Smooth muscle cell (in vitro differentiated cells): ENCODE measurements around the gene TBX21. TPM values are rescaled to one million over a fixed set of nuclear protein-coding genes. Genes with fewer than 3 reads are reported as not detected.

Source experiments
- DNase-seq: peaks from one replicate; lab custom pipeline; 2025; ENCODE audit not compliant: unreplicated experiment; lab: John Stamatoyannopoulos, UW
- H2AFZ ChIP-seq: fragments of 200-600 bp; sonication (generic); 2 replicates; pipeline ENCODE4 v1.6.0; 2016; ENCODE audit warnings: antibody characterized with exemption, low read depth, mild to moderate bottlenecking
- H3F3A ChIP-seq: fragments of 200-600 bp; sonication (generic); 2 replicates; pipeline ENCODE4 v1.6.0; 2017; ENCODE audit warnings: antibody characterized with exemption, low read depth
- H3K27ac ChIP-seq: fragments of 200-600 bp; sonication (generic); 2 replicates; pipeline ENCODE4 v1.5.1; 2016; ENCODE audit warnings: low read depth, mild to moderate bottlenecking
- H3K27me3 ChIP-seq: fragments of 200-600 bp; sonication (generic); 2 replicates; pipeline ENCODE4 v1.6.1; 2016; ENCODE audit warnings: low read depth, mild to moderate bottlenecking
- H3K36me3 ChIP-seq: fragments of 200-600 bp; sonication (generic); 2 replicates; pipeline ENCODE4 v1.5.1; 2016; ENCODE audit warnings: low read depth
- H3K4me1 ChIP-seq: fragments of 200-600 bp; sonication (generic); 2 replicates; pipeline ENCODE4 v1.5.1; 2016; ENCODE audit warnings: low read depth
- H3K4me2 ChIP-seq: fragments of 200-600 bp; sonication (generic); 2 replicates; pipeline ENCODE4 v1.6.0; 2016; ENCODE audit warnings: mild to moderate bottlenecking
- H3K4me3 ChIP-seq: fragments of 200-600 bp; sonication (generic); 2 replicates; pipeline ENCODE4 v1.5.1; 2016; ENCODE audit warnings: mild to moderate bottlenecking
- H3K79me2 ChIP-seq: fragments of 200-600 bp; sonication (generic); 2 replicates; pipeline ENCODE4 v1.6.0; 2016; ENCODE audit warnings: low read depth, mild to moderate bottlenecking
- H3K9ac ChIP-seq: fragments of 200-600 bp; sonication (generic); 2 replicates; pipeline ENCODE4 v1.6.0; 2016; ENCODE audit warnings: low read depth
- H3K9me3 ChIP-seq: fragments of 200-600 bp; sonication (generic); replicated peaks from 2 replicates; pipeline ENCODE4 v1.5.1; 2016; ENCODE audit warnings: low read depth
- H4K20me1 ChIP-seq: fragments of 200-600 bp; sonication (generic); 2 replicates; pipeline ENCODE4 v1.6.0; 2016; ENCODE audit warnings: low read depth
- WGBS: methylation state at CpG from one replicate; pipeline ENCODE4 v1.1.7; 2016; ENCODE audit warnings: low lambda C conversion rate; 5-methylcytosine and 5-hydroxymethylcytosine counted together
- polyA plus RNA-seq: library from polyadenylated mRNA; unstranded; fragments of >200 nt; fragmentation: Nextera tagmentation; extraction: Ambion mirVana; gene quantifications from 2 replicates; pipeline ENCODE4 v1.2.1, GENCODE V29; 2016
- total RNA-seq: library from RNA; depleted of rRNA; stranded (reverse); fragments of >200 nt; gene quantifications from 2 replicates; pipeline ENCODE4 v1.2.3, GENCODE V29; 2014
- TF ChIP-seq, protein P1 (sequence below): fragments of 200-600 bp; sonication (generic); IDR thresholded peaks from 2 replicates; pipeline ENCODE4 v1.5.1; 2017; ENCODE audit warnings: borderline replicate concordance, mild to moderate bottlenecking, antibody characterized with exemption; ENCODE audit not compliant: insufficient read depth, poor library complexity, severe bottlenecking

The TBX21 gene
- total and polyA plus RNA-seq, 2 experiments from 2014 or later, result not detected

- Histone ChIP-seq H4K20me1 (no peaks in the 10 kb centered on the region), H3K27ac (no peak overlapping the region), H3K4me1 (no peaks in the 10 kb centered on the region), H3K27me3 (peaks cover 26% of the 10 kb centered on the region), H2AFZ (no peak overlapping the region), H3K79me2 (no peaks in the 10 kb centered on the region), H3K36me3 (no peaks in the 10 kb centered on the region), H3K4me2 (no peak overlapping the region), H3K9ac (no peak overlapping the region), H3F3A (no peaks in the 10 kb centered on the region), H3K4me3 (no peak overlapping the region), H3K9me3 (no peaks in the 10 kb centered on the region)
- no peak for DNase-seq
- WGBS, result 88% methylated on average over 22 of the region's 22 CpGs
- TF ChIP-seq, protein P1, sequence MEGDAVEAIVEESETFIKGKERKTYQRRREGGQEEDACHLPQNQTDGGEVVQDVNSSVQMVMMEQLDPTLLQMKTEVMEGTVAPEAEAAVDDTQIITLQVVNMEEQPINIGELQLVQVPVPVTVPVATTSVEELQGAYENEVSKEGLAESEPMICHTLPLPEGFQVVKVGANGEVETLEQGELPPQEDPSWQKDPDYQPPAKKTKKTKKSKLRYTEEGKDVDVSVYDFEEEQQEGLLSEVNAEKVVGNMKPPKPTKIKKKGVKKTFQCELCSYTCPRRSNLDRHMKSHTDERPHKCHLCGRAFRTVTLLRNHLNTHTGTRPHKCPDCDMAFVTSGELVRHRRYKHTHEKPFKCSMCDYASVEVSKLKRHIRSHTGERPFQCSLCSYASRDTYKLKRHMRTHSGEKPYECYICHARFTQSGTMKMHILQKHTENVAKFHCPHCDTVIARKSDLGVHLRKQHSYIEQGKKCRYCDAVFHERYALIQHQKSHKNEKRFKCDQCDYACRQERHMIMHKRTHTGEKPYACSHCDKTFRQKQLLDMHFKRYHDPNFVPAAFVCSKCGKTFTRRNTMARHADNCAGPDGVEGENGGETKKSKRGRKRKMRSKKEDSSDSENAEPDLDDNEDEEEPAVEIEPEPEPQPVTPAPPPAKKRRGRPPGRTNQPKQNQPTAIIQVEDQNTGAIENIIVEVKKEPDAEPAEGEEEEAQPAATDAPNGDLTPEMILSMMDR, result no peak
Observed at GRCh38 chr17:47744168-47745036, 11.4 kb downstream of the TBX21 start.

- TF ChIP-seq, protein P1, result no peak
- no peak overlapping the region for H3K27ac ChIP-seq
- no peaks in the 10 kb centered on the region for H4K20me1 ChIP-seq
- DNase-seq, result no peak
- H3K4me1 ChIP-seq, result no peaks in the 10 kb centered on the region
- H3K9me3 ChIP-seq, result no peaks in the 10 kb centered on the region
- H3K4me2 ChIP-seq, result no peak overlapping the region
- no peak overlapping the region for H3K4me3 ChIP-seq
- H3K9ac ChIP-seq, result no peak overlapping the region
- H3F3A ChIP-seq, result no peaks in the 10 kb centered on the region
- H3K79me2 ChIP-seq, result no peaks in the 10 kb centered on the region
- peaks cover 31% of the 10 kb centered on the region for H3K27me3 ChIP-seq
- no peaks in the 10 kb centered on the region for H3K36me3 ChIP-seq
- no peak overlapping the region for H2AFZ ChIP-seq
- 88% methylated on average over 10 of the region's 10 CpGs for WGBS
Observed at GRCh38 chr17:47745037-47745380, 12.0 kb downstream of the TBX21 start.

- TF ChIP-seq, protein P1, result no peak
- H3K4me2 ChIP-seq, result no peak overlapping the region
- H3K79me2 ChIP-seq, result no peaks in the 10 kb centered on the region
- H3K27me3 ChIP-seq, result peaks cover 24% of the 10 kb centered on the region
- no peak for DNase-seq
- 94% methylated on average over 3 of the region's 3 CpGs for WGBS
- H3K9ac ChIP-seq, result no peak overlapping the region
- H4K20me1 ChIP-seq, result no peaks in the 10 kb centered on the region
- H3F3A ChIP-seq, result no peaks in the 10 kb centered on the region
- H2AFZ ChIP-seq, result no peak overlapping the region
- no peak overlapping the region for H3K4me3 ChIP-seq
- H3K9me3 ChIP-seq, result no peaks in the 10 kb centered on the region
- H3K36me3 ChIP-seq, result no peaks in the 10 kb centered on the region
- no peaks in the 10 kb centered on the region for H3K4me1 ChIP-seq
- H3K27ac ChIP-seq, result no peak overlapping the region
Observed at GRCh38 chr17:47751471-47751870, 18.4 kb downstream of the TBX21 start.

GRCh38 chr17:47757386-47757785 is 24.4 kb downstream of the TBX21 start:
- H3K36me3 ChIP-seq, result no peaks in the 10 kb centered on the region
- WGBS, result 67% methylated on average over 1 of the region's 1 CpG

More at GRCh38 chr17:47757386-47757785, 24.4 kb downstream of the TBX21 start:
- Histone ChIP-seq H3K4me3 (no peak overlapping the region), H3K27ac (no peak overlapping the region), H3K4me2 (no peak overlapping the region), H3F3A (no peaks in the 10 kb centered on the region), H4K20me1 (no peaks in the 10 kb centered on the region), H3K9me3 (peaks cover 6% of the 10 kb centered on the region), H3K27me3 (peaks cover 6% of the 10 kb centered on the region), H2AFZ (no peak overlapping the region), H3K9ac (no peak overlapping the region), H3K79me2 (no peaks in the 10 kb centered on the region), H3K4me1 (no peaks in the 10 kb centered on the region)
- TF ChIP-seq, protein P1, result no peak
- no peak for DNase-seq
